Left ventricle myocardium superior (tissue), 1 donor: ENCODE results near the gene TES. TPM values are rescaled to one million over a fixed set of nuclear protein-coding genes. Genes with fewer than 3 reads are reported as not detected.
"Not testable (repeated sequence)": the region's sequence is repeated elsewhere in the genome, so short reads cannot be mapped to it uniquely, and the experiment has no call there.

Experiments
- ATAC-seq: fragments of 200-7000 bp; cut with Tn5 transposase; one replicate; pipeline ENCODE4 v1.9.1; 2020; ENCODE audit warnings: mild to moderate bottlenecking, moderate library complexity
- DNase-seq: peaks from one replicate; pipeline ENCODE4 v3.0.0-alpha.2; 2020
- intact Hi-C: fragments of 100-400 bp; cut with micrococcal nuclease; formaldehyde crosslinking; loops from one replicate; pipeline ENCODE4 v1.11.0; 2022
- total RNA-seq: library from RNA; stranded (reverse); fragmentation: NEBNext Ultra II Directional; extraction: Animal tissue kit (Norgen Biotek cat#: 25700); gene quantifications from one replicate; pipeline ENCODE4 v1.2.1, GENCODE V29; 2021
- donor health status: DM: no; HTN: yes; CAD: no; lungs with severe emphysema.

TES gene
- total RNA-seq, 1 donor from 2014 or later: 26.2 TPM

DNA sequence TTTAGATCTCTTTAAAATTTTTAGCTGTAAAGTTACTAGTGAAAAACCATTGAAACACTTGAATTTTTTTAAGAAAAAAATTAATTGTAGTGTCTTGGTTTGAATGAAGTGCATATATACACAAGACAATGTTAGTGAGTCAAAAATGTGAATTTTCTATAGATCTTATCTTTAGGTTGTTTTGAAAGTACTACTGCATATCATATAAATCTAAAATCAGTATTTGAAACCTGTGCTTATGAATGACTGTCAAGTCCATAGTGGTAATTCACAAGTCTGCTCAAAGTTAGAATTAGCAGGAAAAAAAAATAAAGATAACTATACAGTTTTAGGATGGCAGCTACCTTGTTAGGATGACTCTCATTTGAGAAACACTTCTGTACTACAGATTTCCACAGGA is 25.0 kb downstream of the TES start:
- DNase-seq (no peak), ATAC-seq (no peak)
- intact Hi-C loops: no loop called here

DNA sequence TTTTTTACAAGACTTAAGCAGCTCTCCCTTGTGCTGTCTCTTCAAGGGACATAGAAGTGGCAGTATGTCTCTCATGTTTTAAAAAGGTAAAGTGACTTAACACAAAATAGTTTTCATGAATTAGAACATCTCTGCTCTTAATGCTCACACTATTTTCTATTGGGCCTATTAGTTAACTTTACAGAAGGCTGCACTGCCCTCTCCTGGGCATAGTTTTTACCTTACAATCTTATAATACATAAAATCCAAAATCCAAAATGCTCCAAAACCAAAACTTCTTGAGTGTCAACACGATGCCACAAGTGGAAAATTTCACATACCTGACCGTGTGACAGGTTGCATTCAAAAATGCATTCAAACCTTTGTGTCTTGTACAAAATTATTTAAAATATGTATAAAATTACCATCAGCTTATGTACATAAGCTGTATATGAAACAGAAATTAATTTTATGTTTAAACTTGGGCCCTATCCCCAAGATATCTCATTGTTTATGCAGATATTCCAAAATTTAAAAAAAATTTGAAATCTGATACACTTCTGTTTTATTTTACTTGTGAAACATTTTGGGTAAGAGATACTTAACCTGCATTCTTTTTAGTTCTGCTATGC is 25.8 kb downstream of the TES start:
- peak; percentile 61 for ATAC-seq
- DNase-seq: peak; percentile 27
- intact Hi-C loops: loop anchor here (2.0 kb wide), 1 partner anchor 57 kb away; no protein-coding TSS in a partner anchor

GRCh38 chr7:116239020-116239419 is 28.7 kb downstream of the TES start:
- DNase-seq (no peak), ATAC-seq (no peak)
- intact Hi-C loops: no loop called here

GRCh38 chr7:116239434-116239833 is 29.1 kb downstream of the TES start:
- ATAC-seq (no peak), DNase-seq (no peak)
- intact Hi-C loops: no loop called here

DNA sequence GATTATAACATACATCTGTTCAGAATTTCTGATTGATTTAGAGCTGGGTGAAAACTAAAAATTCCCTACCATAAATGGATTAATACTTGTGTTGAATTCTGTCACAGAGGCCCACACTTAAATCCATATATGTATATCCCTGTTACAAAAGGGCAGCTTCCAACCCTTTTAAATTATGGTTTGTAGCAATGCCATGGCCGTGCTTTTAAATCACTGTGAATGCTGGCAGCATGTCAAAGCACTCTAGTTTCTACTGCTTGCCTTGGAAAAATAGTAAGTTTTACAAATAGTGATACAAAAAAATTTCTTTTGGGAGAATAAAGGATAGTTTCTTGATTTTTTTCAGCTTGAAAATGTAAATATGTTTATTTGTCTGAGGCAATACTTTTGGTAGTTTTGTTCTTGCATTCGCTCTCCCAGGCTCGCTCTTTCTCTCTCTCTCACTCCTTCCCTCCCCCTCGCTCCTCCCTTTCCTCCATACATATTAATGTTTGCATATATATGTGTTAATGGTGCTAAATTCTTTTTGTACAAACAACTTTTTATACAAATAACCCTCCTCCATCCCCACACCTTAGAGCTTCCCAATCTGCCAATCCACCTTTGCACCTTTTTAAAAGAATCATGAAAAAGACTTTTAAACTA is 29.8 kb downstream of the TES start:
- intact Hi-C loops: no loop called here
- DNase-seq (no peak), ATAC-seq (no peak)

- intact Hi-C loops: no loop called here
- no peak for ATAC-seq
- DNase-seq: no peak
Measured at GRCh38 chr7:116241291-116241690, 31.0 kb downstream of the TES start.

DNA sequence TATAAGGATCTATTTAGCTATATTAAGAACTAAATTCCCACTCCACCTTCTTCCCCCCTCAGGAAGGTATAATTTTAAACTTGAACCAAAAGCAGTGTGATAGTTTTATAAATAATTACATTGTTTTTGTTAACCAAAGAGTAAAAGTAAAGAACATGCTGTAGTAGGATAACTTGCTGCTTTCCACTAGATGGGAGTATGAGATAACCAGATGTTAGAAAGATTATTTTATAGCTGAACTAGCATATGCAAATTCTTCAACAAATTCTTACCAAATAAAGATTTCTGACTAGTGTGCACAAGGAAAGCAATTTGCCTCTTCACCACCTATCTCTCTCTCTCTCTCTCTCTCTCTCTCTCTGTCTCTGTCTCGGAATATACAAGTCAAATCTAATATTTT is 31.8 kb downstream of the TES start:
- no peak for DNase-seq
- no peak for ATAC-seq
- intact Hi-C loops: no loop called here

DNA sequence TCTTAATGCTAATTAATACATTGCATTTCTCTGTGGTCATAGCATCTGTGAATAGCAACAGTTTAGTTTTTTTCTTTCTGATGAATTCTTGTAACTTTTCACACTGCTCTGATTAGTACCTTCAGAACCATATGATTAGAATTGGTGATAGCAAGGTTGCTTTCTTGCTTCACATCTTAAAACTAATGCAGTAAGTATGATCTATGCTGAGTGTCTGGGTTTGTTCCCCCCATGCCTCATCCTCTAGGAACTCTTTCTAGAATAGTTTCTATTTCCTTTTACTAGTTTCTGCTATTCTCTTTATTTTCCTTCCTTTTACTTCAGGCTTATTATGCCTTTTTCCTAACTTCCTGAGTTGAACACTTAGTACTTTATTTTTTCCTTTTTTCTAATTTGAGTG is 32.4 kb downstream of the TES start:
- intact Hi-C loops: no loop called here
- DNase-seq (no peak), ATAC-seq (no peak)

DNA sequence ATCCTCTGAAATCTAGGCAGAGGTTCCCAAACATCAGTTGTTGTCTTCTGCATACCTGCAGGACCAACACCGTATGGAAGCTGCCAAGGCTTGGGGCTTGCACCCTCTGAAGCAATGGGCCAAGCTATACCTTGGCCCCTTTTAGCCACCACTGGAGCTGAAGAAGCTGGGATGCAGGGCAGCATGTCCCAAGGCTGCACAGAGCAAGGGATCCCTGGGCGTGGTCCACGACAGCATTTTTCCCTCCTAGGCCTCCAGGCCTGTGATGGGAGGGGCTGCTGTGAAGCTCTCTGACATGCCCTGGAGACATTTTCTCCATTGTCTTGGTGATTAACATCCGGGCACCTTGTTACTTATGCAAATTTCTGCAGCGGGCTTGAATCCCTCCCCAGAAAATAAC is 34.5 kb downstream of the TES start:
- ATAC-seq, DNase-seq, intact Hi-C loops: not testable (repeated sequence)

DNA sequence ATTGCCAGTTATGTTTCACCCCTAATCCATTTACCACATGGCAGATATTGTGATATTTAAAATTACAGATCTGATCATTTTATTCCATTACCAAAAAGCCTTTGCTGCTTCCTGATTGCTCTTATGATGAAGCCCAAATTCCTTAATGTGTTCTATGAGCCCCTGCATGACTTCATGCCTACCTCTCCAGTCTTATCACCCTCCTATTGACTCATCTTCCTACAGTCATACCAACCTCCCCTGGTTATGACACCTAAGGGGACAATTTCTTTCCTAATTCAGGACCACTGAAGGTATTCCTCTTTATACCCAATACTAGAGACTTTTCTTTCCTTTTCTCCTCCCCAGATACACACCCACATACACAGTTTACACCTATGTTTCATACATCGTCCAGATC is 36.0 kb downstream of the TES start:
- ATAC-seq (no peak), DNase-seq (no peak)
- intact Hi-C loops: no loop called here

DNA sequence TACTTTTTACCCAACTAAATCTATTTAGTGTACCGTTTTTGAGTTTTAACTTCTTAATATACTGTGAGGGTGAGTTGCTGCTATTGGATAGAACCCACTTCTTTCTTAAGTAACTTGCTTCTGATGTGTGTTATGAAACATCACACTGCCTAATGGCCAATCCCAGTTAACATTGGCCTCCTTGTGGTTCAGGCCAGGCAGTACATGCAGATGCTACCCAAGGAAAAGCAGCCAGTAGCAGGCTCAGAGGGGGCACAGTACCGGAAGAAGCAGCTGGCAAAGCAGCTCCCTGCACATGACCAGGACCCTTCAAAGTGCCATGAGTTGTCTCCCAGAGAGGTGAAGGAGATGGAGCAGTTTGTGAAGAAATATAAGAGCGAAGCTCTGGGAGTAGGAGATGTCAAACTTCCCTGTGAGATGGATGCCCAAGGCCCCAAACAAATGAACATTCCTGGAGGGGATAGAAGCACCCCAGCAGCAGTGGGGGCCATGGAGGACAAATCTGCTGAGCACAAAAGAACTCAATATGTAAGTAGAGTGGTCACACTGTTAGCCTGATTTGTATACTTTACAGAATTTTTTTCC is 39.7 kb downstream of the TES start:
- DNase-seq (no peak), ATAC-seq (peak; percentile 30)
- intact Hi-C loops: no loop called here

DNA sequence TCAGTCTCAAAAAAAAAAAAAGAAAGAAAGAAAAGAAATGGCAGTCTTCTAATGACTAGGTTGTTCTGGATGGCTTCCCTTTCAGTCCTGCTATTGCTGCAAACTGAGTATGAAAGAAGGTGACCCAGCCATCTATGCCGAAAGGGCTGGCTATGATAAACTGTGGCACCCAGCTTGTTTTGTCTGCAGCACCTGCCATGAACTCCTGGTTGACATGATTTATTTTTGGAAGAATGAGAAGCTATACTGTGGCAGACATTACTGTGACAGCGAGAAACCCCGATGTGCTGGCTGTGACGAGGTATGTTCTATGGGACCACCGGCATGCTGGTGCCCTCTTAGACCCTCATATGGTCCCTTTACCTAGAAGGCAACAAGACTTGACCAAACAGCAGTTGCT is 41.3 kb downstream of the TES start:
- ATAC-seq: peak; percentile 58
- intact Hi-C loops: no loop called here
- no peak for DNase-seq

DNA sequence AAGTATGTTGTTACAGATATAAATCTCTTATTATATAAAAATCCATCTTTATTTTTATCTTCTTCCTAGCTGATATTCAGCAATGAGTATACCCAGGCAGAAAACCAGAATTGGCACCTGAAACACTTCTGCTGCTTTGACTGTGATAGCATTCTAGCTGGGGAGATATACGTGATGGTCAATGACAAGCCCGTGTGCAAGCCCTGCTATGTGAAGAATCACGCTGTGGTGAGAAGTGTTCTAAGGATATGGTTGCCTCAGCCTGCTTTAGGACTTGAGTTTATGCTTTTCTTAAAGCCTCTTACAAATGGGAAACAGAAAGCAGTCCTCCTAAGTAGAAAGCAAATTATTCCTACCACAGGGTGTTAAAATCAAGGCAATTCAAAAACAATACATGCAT is 41.9 kb downstream of the TES start:
- intact Hi-C loops: no loop called here

GRCh38 chr7:116257156-116257555 is 46.8 kb downstream of the TES start:
- intact Hi-C loops: loop anchor here (5.0 kb wide), 1 partner anchor 550 kb away; no protein-coding TSS in a partner anchor

More for the DNA sequence above, 41.9 kb downstream of the TES start:
- no peak for DNase-seq
- peak; percentile 31 for ATAC-seq

GRCh38 chr7:116258734-116259133 is 48.4 kb downstream of the TES start:
- intact Hi-C loops: loop anchor here (2.0 to 5.0 kb wide), 2 partner anchors 330 to 549 kb away; no protein-coding TSS in a partner anchor
- ATAC-seq (peak; percentile 60), DNase-seq (no peak)

More at GRCh38 chr7:116257156-116257555, 46.8 kb downstream of the TES start:
- no peak for ATAC-seq
- DNase-seq: no peak

GRCh38 chr7:116259156-116259870 is 49.0 kb downstream of the TES start:
- intact Hi-C loops: loop anchor here (2.0 to 5.0 kb wide), 2 partner anchors 329 to 548 kb away; no protein-coding TSS in a partner anchor
- ATAC-seq: no peak
- DNase-seq: no peak

GRCh38 chr7:116259871-116260440 is 49.6 kb downstream of the TES start:
- DNase-seq (no peak), ATAC-seq (no peak)
- intact Hi-C loops: loop anchor here (2.0 to 10.0 kb wide), 3 partner anchors 265 to 547 kb away; partner anchors contain the start of gene CAV1

- intact Hi-C loops: loop anchor here (10.0 kb wide), 1 partner anchor 263 kb away; the partner anchor contains the start of gene CAV1
- ATAC-seq: no peak
- no peak for DNase-seq
Measured at GRCh38 chr7:116261904-116262303, 51.6 kb downstream of the TES start.

DNA sequence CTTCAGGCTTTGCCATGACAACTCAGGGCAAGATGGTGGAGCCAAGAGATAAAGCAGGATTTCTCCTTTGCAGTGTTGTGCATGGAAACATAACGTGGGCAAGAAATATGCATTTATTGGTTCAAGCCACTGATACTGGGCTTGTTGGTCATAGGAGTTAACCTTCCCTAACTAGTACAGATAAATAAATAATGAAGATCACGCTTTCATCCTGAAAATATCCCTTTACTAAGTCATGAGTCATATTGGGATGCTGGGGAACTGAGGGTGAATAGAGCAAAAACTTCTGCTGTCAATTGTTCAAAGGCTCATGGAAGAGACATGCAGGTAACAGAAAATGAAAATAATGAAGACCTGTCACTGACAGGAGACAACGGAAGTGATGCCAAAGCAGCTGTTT is 55.5 kb downstream of the TES start:
- ATAC-seq (no peak), DNase-seq (no peak)
- intact Hi-C loops: loop anchor here (10.0 kb wide), 1 partner anchor 259 kb away; the partner anchor contains the start of gene CAV1
